HepG2 (cell line): ENCODE results near the gene CYP27A1. TPM values are rescaled to one million over a fixed set of nuclear protein-coding genes. Genes with fewer than 3 reads are reported as not detected.

Source experiments
- ATAC-seq: fragments of 200-7000 bp; cut with Tn5 transposase; 3 replicates; pipeline ENCODE4 v1.9.1; 2020; ENCODE audit warnings: mild to moderate bottlenecking, moderate library complexity
- BruUV-seq: library from RNA; stranded (reverse); fragments of 400-500 nt; replicated peaks from 2 replicates; lab custom pipeline; 2021; lab: Mats Ljungman, UMichigan
- CTCF ChIA-PET: fragments of 300-600 bp; formaldehyde crosslinking; extraction: SDS; loops from one replicate; lab custom pipeline; 2021; ENCODE audit warnings: low total read pairs, inconsistent platforms, low intra/inter-chr PET ratio; lab: Yijun Ruan, JAX
- POLR2A ChIA-PET: fragments of 350-600 bp; sonication (Branson Sonifier 250); formaldehyde crosslinking; loops from one replicate; lab custom pipeline; 2020; ENCODE audit warnings: antibody characterized with exemption, inconsistent platforms; lab: Yijun Ruan, JAX
- DNase-seq: peaks from one replicate; pipeline ENCODE4 v3.0.0-alpha.2; 2015; ENCODE audit warnings: low spot score
- FAIRE-seq: peaks from 3 replicates; lab custom pipeline; 2011; peaks lifted over from hg19 to GRCh38; lab: Jason Lieb, UNC
- H2AFZ ChIP-seq: one replicate; pipeline ENCODE4 v1.6.1; 2011; ENCODE audit warnings: low read length, inconsistent platforms
- H3K27ac ChIP-seq: fragments of 300-600 bp; 3 replicates; pipeline ENCODE4 v1.8.0; 2011; ENCODE audit warnings: mixed run types, mild to moderate bottlenecking, mixed read lengths, low read length, inconsistent platforms; ENCODE audit not compliant: insufficient read depth; ENCODE audit errors: extremely low read length
- H3K27me3 ChIP-seq, 2 experiments: fragments of 200-600 bp in 1 of 2; 2 replicates in 1 of 2; 3 replicates in 1 of 2; pipeline versions ENCODE4 v1.6.0 to v1.8.0; 2011; ENCODE audit warnings: low read length in 2 of 2, mild to moderate bottlenecking in 2 of 2, moderate library complexity in 2 of 2, inconsistent platforms in 1 of 2; ENCODE audit not compliant: insufficient read depth in 2 of 2, control insufficient read depth in 1 of 2
- H3K36me3 ChIP-seq, 2 experiments: fragments of 200-600 bp in 1 of 2; replicated peaks in 1 of 2; 2 replicates in 1 of 2; 3 replicates in 1 of 2; pipeline versions ENCODE4 v1.5.1 to v1.8.0; 2011; ENCODE audit warnings: low read length in 2 of 2, inconsistent platforms in 1 of 2; ENCODE audit not compliant: insufficient read depth in 2 of 2, control insufficient read depth in 1 of 2
- H3K4me1 ChIP-seq: 2 replicates; pipeline ENCODE4 v1.5.1; 2012; ENCODE audit warnings: low read length, inconsistent platforms; ENCODE audit not compliant: insufficient read depth
- H3K4me2 ChIP-seq: 2 replicates; pipeline ENCODE4 v1.6.0; 2011; ENCODE audit warnings: low read depth, low read length, inconsistent platforms
- H3K4me3 ChIP-seq, 3 experiments: fragments of 200-600 bp in 1 of 3; sonication (generic), shearing (Covaris generic) in 1 of 3; replicated peaks in 1 of 3; 2 replicates each; pipeline ENCODE4 v1.5.1; 2011 to 2016; ENCODE audit warnings: low read length in 3 of 3, inconsistent platforms in 2 of 3, low read depth in 2 of 3, mild to moderate bottlenecking in 2 of 3, control low read depth in 1 of 3, mixed read lengths in 1 of 3; ENCODE audit not compliant: insufficient read depth in 1 of 3
- H3K79me2 ChIP-seq: one replicate; pipeline ENCODE4 v1.6.1; 2011; ENCODE audit warnings: low read length, inconsistent platforms; ENCODE audit not compliant: insufficient read depth
- H3K9ac ChIP-seq: 2 replicates; pipeline ENCODE4 v1.6.0; 2011; ENCODE audit warnings: mild to moderate bottlenecking, low read depth, low read length, inconsistent platforms; ENCODE audit not compliant: insufficient read depth
- H3K9me3 ChIP-seq: 2 replicates; pipeline ENCODE4 v1.5.1; 2012; ENCODE audit warnings: mild to moderate bottlenecking, low read length
- H4K20me1 ChIP-seq: 2 replicates; pipeline ENCODE4 v1.6.0; 2011; ENCODE audit warnings: inconsistent platforms, mild to moderate bottlenecking, low read length, moderate library complexity; ENCODE audit not compliant: insufficient read depth
- FOSL2 ChIP-seq: sonication (generic); formaldehyde crosslinking; IDR thresholded peaks from 2 replicates; pipeline ENCODE4 v1.4.0; 2020; ENCODE audit warnings: missing genetic modification reagents
- GPBP1L1 ChIP-seq: sonication (generic); formaldehyde crosslinking; IDR thresholded peaks from 2 replicates; pipeline ENCODE4 v1.5.0; 2020; ENCODE audit warnings: mild to moderate bottlenecking, missing genetic modification reagents
- NR2C2 ChIP-seq: sonication (generic); formaldehyde crosslinking; IDR thresholded peaks from 2 replicates; pipeline ENCODE4 v1.4.0; 2020; ENCODE audit warnings: missing genetic modification reagents, mild to moderate bottlenecking, moderate library complexity, borderline replicate concordance
- PTBP1 ChIP-seq: fragments of 200-400 bp; formaldehyde crosslinking; IDR thresholded peaks from 2 replicates; pipeline ENCODE4 v1.6.1; 2018; ENCODE audit warnings: low read length, low read depth; ENCODE audit not compliant: poor library complexity, severe bottlenecking
- SRY ChIP-seq: sonication (generic); formaldehyde crosslinking; IDR thresholded peaks from 2 replicates; pipeline ENCODE4 v1.8.0; 2022; ENCODE audit warnings: mild to moderate bottlenecking, missing genetic modification reagents
- ZNF75D ChIP-seq: sonication (generic); formaldehyde crosslinking; IDR thresholded peaks from 2 replicates; pipeline ENCODE4 v1.8.1; 2023; ENCODE audit warnings: missing genetic modification reagents, mild to moderate bottlenecking, borderline replicate concordance
- WGBS: methylation state at CpG from one replicate; pipeline ENCODE4 v1.1.6; 2017; ENCODE audit warnings: low lambda C conversion rate; 5-methylcytosine and 5-hydroxymethylcytosine counted together
- in situ Hi-C: cut with HindIII; loops from 2 replicates; pipeline ENCODE4 v1.10.0; 2017; ENCODE audit warnings: low pct_unique_long_range_greater_than_20kb; ENCODE audit not compliant: extremely low pct_ligation_motif_present
- intact Hi-C: fragments of 100-400 bp; cut with micrococcal nuclease; formaldehyde crosslinking; loops from one replicate; pipeline ENCODE4 v1.10.0; 2022; ENCODE audit not compliant: unreplicated experiment
- polyA plus RNA-seq, 8 experiments: library from polyadenylated mRNA; depleted of rRNA in 3 of 8; stranded (reverse) in 7 of 8; unstranded in 1 of 8; fragments of >200 nt; fragmentation: Illumina TruSeq in 4 of 8; extraction: Trizol in 4 of 8; gene quantifications; 2 replicates each; pipeline versions ENCODE4 v1.2.1 to v1.2.3, GENCODE V29; 2011 to 2016; ENCODE audit warnings: low read depth in 4 of 8, missing spikeins in 1 of 8, mixed read lengths in 1 of 8; ENCODE audit not compliant: insufficient read depth in 1 of 8
- total RNA-seq, 5 experiments: library from RNA; depleted of rRNA; stranded (reverse); fragments of >200 nt; fragmentation: Illumina TruSeq; extraction: Trizol; gene quantifications; 2 replicates each; pipeline ENCODE4 v1.2.3, GENCODE V29; 2016; ENCODE audit warnings: low read depth in 1 of 5
- TF ChIP-seq, protein P1 (sequence below): IDR thresholded peaks from 2 replicates; pipeline ENCODE4 v1.6.1; 2016; ENCODE audit warnings: missing compliant biosample characterization, missing genetic modification reagents, borderline replicate concordance

CYP27A1 gene
- total and polyA plus RNA-seq, 2 of the 13 experiments (the other 11 are each of a cell fraction or from before 2014, with no cell fraction given), result 157 to 266 TPM

GRCh38 chr2:218846963-218847362 is 65.0 kb downstream of the CYP27A1 start (continued):
- TF ChIP-seq, protein P1, sequence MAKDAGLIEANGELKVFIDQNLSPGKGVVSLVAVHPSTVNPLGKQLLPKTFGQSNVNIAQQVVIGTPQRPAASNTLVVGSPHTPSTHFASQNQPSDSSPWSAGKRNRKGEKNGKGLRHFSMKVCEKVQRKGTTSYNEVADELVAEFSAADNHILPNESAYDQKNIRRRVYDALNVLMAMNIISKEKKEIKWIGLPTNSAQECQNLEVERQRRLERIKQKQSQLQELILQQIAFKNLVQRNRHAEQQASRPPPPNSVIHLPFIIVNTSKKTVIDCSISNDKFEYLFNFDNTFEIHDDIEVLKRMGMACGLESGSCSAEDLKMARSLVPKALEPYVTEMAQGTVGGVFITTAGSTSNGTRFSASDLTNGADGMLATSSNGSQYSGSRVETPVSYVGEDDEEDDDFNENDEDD (CRISPR knock-in tag), result peak; percentile 30; the same call in 1 of the 2 replicates

DNA sequence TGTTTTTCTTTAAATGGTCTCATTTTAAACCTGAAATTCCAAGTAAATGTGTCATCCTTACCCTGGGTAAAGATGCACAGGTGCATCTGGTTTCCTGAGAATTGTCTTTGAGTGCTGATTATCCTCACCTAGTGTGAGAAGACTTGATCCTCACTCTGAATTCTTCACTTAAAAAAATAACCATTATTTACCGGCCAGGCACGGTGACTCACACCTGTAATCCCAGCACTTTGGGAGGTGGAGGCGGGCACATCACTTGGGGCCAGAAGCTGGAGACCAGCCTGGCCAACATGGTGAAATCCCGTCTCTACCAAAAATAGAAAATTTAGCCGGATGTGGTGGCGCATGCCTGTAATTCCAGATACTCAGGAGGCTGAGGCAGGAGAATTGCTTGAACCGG is 67.8 kb downstream of the CYP27A1 start:
- Histone ChIP-seq H3K9me3 (no peaks in the 10 kb centered on the region), H3K4me1 (peaks cover 40% of the 10 kb centered on the region), H4K20me1 (no peaks in the 10 kb centered on the region), H3K27ac (no peak overlapping the region), H3K9ac (no peak overlapping the region), H3K27me3 (peaks cover 2 to 42% of the 10 kb centered on the region in 2 experiments; a peak in 3 of 5 replicates)
- no TSS peak for BruUV-seq
- no peak for FAIRE-seq
- CTCF ChIA-PET, result interaction anchor here (3.6 to 3.7 kb wide), 2 partner anchors 122 to 191 kb away, joined by 41 to 241 read pairs; partner anchors contain the start of genes BCS1L and ZNF142
- in situ Hi-C loops, result loop anchor here (25.0 kb wide), 1 partner anchor 112 kb away; no protein-coding TSS in a partner anchor
- TF ChIP-seq SRY (CRISPR knock-in tag) (no peak), PTBP1 (no peak), NR2C2 (CRISPR knock-in tag) (no peak), GPBP1L1 (CRISPR knock-in tag) (no peak), FOSL2 (peak; percentile 73), ZNF75D (CRISPR knock-in tag) (no peak)
- TF ChIP-seq, all 625 proteins: peak for 1
- H3K4me3 ChIP-seq, result no peak overlapping the region
- H3K79me2 ChIP-seq, result no peaks in the 10 kb centered on the region
- H3K36me3 ChIP-seq, result no peaks in the 10 kb centered on the region
- peak; percentile 16 for DNase-seq
- POLR2A ChIA-PET, result interaction anchor here (1.3 kb wide), 1 partner anchor 101 kb away, joined by 4 read pairs; no protein-coding TSS in a partner anchor
- no peak for ATAC-seq
- 16% methylated on average over 7 of the region's 7 CpGs for WGBS
- 0 out of 2 replicates have a peak overlapping the region, but pooled peaks have one; percentile 6 for H3K4me2 ChIP-seq
- intact Hi-C loops, result no loop called here
- no peak overlapping the region for H2AFZ ChIP-seq
